HepG2 (cell line): ENCODE results near the gene ZDHHC18. TPM values are rescaled to one million over a fixed set of nuclear protein-coding genes. Genes with fewer than 3 reads are reported as not detected.

ENCODE experiments used
- ATF7-NPFF ChIP-seq: sonication (generic); formaldehyde crosslinking; IDR thresholded peaks from 2 replicates; pipeline ENCODE4 v1.8.1; 2023; ENCODE audit warnings: mild to moderate bottlenecking, low read depth, missing genetic modification reagents, moderate library complexity
- EEA1 ChIP-seq: sonication (generic); formaldehyde crosslinking; IDR thresholded peaks from 2 replicates; pipeline ENCODE4 v1.5.1; 2020; ENCODE audit warnings: mild to moderate bottlenecking, missing genetic modification reagents, borderline replicate concordance
- EP300 ChIP-seq, 3 experiments: sonication (generic) in 1 of 3; formaldehyde crosslinking in 1 of 3; IDR thresholded peaks; 2 replicates each; pipeline versions ENCODE4 v1.5.1 to v1.6.1; 2011 to 2020; ENCODE audit warnings: low read depth in 2 of 3, low read length in 2 of 3, borderline replicate concordance in 1 of 3, improper control_type of control experiment in 1 of 3, mild to moderate bottlenecking in 1 of 3, missing genetic modification reagents in 1 of 3, moderate library complexity in 1 of 3
- HNRNPLL ChIP-seq: fragments of 200-400 bp; formaldehyde crosslinking; IDR thresholded peaks from 2 replicates; pipeline ENCODE4 v1.6.1; 2017; ENCODE audit warnings: mild to moderate bottlenecking, low read depth, low read length; ENCODE audit not compliant: poor library complexity, severe bottlenecking
- JARID2 ChIP-seq: sonication (generic); formaldehyde crosslinking; IDR thresholded peaks from 2 replicates; pipeline ENCODE4 v1.8.1; 2023; ENCODE audit warnings: missing genetic modification reagents, inconsistent platforms; ENCODE audit not compliant: insufficient replicate concordance
- KMT2B ChIP-seq: IDR thresholded peaks from 2 replicates; pipeline ENCODE4 v1.6.1; 2016; ENCODE audit warnings: missing genetic modification reagents, missing compliant biosample characterization
- MEIS2 ChIP-seq: sonication (generic); formaldehyde crosslinking; IDR thresholded peaks from 2 replicates; pipeline ENCODE4 v1.9.0; 2021; ENCODE audit warnings: mild to moderate bottlenecking, missing genetic modification reagents
- MTA1 ChIP-seq: sonication (generic); formaldehyde crosslinking; IDR thresholded peaks from 2 replicates; pipeline ENCODE4 v1.4.0; 2020; ENCODE audit warnings: missing genetic modification reagents, mild to moderate bottlenecking, borderline replicate concordance
- NCOA2 ChIP-seq: sonication (generic); formaldehyde crosslinking; IDR thresholded peaks from 2 replicates; pipeline ENCODE4 v1.8.0; 2022; ENCODE audit warnings: inconsistent platforms
- NFIC ChIP-seq: IDR thresholded peaks from 2 replicates; pipeline ENCODE4 v1.6.1; 2012; ENCODE audit warnings: mild to moderate bottlenecking, low read length, inconsistent platforms
- RAD51 ChIP-seq: fragments of 450-650 bp; IDR thresholded peaks from 2 replicates; pipeline ENCODE4 v1.6.1; 2016; ENCODE audit warnings: borderline replicate concordance
- RXRA ChIP-seq: sonication (generic); formaldehyde crosslinking; IDR thresholded peaks from 2 replicates; pipeline ENCODE4 v1.5.1; 2020; ENCODE audit warnings: missing genetic modification reagents
- TARDBP ChIP-seq: sonication (generic); formaldehyde crosslinking; IDR thresholded peaks from 2 replicates; pipeline ENCODE4 v1.8.0; 2022; ENCODE audit warnings: mild to moderate bottlenecking, missing genetic modification reagents
- TOPORS ChIP-seq: sonication (generic); formaldehyde crosslinking; IDR thresholded peaks from 2 replicates; pipeline ENCODE4 v1.8.0; 2023; ENCODE audit warnings: mild to moderate bottlenecking, missing genetic modification reagents
- TP53 ChIP-seq: sonication (generic); formaldehyde crosslinking; conservative IDR thresholded peaks from 2 replicates; pipeline ENCODE4 v1.4.0; 2020; ENCODE audit warnings: missing genetic modification reagents
- ZMYM4 ChIP-seq: sonication (generic); formaldehyde crosslinking; IDR thresholded peaks from 2 replicates; pipeline ENCODE4 v1.8.1; 2023; ENCODE audit warnings: mild to moderate bottlenecking, missing genetic modification reagents
- ZNF138 ChIP-seq: sonication (generic); formaldehyde crosslinking; IDR thresholded peaks from 2 replicates; pipeline ENCODE4 v1.5.0; 2020; ENCODE audit warnings: mild to moderate bottlenecking, low read depth, missing genetic modification reagents
- ZNF232 ChIP-seq: sonication (generic); formaldehyde crosslinking; IDR thresholded peaks from 2 replicates; pipeline ENCODE4 v1.4.0; 2020; ENCODE audit warnings: missing genetic modification reagents, borderline replicate concordance
- ZNF713 ChIP-seq: sonication (generic); formaldehyde crosslinking; IDR thresholded peaks from 2 replicates; pipeline ENCODE4 v1.4.0; 2020; ENCODE audit warnings: mild to moderate bottlenecking, missing genetic modification reagents
- polyA plus RNA-seq, 8 experiments: library from polyadenylated mRNA; depleted of rRNA in 3 of 8; stranded (reverse) in 7 of 8; unstranded in 1 of 8; fragments of >200 nt; fragmentation: Illumina TruSeq in 4 of 8; extraction: Trizol in 4 of 8; gene quantifications; 2 replicates each; pipeline versions ENCODE4 v1.2.1 to v1.2.3, GENCODE V29; 2011 to 2016; ENCODE audit warnings: low read depth in 4 of 8, missing spikeins in 1 of 8, mixed read lengths in 1 of 8; ENCODE audit not compliant: insufficient read depth in 1 of 8
- total RNA-seq, 5 experiments: library from RNA; depleted of rRNA; stranded (reverse); fragments of >200 nt; fragmentation: Illumina TruSeq; extraction: Trizol; gene quantifications; 2 replicates each; pipeline ENCODE4 v1.2.3, GENCODE V29; 2016; ENCODE audit warnings: low read depth in 1 of 5
- TF ChIP-seq, protein P1 (sequence below): conservative IDR thresholded peaks from 2 replicates; pipeline ENCODE4 v1.6.1; 2018; ENCODE audit warnings: missing genetic modification reagents
- TF ChIP-seq, protein P2 (sequence below): IDR thresholded peaks from 2 replicates; pipeline ENCODE4 v1.6.1; 2016; ENCODE audit warnings: low read depth
- TF ChIP-seq, protein P3 (sequence below): sonication (generic); formaldehyde crosslinking; IDR thresholded peaks from 2 replicates; pipeline ENCODE4 v1.5.1; 2020; ENCODE audit warnings: missing genetic modification reagents, mild to moderate bottlenecking, borderline replicate concordance

Gene ZDHHC18
- total and polyA plus RNA-seq, 2 of the 13 experiments (the other 11 are each of a cell fraction or from before 2014, with no cell fraction given), result 13.2 to 35.3 TPM

DNA sequence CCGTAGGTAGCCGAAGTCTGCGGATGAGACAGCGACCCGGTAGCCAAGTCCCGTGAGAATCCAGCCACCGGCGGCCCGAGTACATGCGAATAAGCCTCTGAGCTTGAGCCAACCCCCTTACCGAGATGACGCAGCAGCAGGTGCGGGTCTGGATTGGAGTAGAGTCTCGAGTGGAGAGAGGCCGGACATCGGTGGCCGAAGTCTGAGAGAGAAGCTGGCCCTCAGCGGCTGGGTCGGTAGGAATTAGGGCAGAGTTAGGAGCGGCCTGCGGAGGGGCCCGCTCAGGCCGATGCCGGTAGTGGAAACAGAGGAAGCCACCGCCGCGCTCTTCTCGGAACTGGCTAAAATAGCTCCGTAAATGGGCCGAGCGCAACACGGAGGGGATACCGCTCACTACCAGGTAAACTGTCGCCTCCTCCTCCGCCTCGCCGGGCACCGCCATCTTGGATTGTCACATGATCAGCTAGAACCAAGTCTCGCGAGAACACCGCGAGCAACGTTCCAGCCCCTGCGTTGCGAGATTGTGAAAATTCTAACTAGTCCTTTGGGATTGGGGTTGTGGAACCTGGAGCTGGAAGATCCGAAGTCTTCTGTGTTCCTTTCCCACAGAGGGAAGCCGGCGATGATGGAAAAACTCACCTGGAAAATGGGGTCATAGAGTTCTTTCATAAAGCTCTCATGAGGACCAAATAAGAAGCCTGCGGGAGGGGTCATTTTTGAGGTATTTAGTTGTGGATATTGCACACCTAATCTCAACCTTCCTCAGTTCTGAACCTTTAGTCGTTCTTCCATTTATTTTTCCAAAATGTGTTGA is 73.7 kb downstream of the ZDHHC18 start, which contains the start of gene GPATCH3 (continued):
- TF ChIP-seq, protein P1, sequence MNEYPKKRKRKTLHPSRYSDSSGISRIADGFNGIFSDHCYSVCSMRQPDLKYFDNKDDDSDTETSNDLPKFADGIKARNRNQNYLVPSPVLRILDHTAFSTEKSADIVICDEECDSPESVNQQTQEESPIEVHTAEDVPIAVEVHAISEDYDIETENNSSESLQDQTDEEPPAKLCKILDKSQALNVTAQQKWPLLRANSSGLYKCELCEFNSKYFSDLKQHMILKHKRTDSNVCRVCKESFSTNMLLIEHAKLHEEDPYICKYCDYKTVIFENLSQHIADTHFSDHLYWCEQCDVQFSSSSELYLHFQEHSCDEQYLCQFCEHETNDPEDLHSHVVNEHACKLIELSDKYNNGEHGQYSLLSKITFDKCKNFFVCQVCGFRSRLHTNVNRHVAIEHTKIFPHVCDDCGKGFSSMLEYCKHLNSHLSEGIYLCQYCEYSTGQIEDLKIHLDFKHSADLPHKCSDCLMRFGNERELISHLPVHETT (CRISPR knock-in tag), result 0 out of 2 replicates have a peak, but pooled peaks have one; percentile 25
- TF ChIP-seq EEA1 (CRISPR knock-in tag) (no peak), NCOA2 (peak; percentile 55), JARID2 (peak; percentile 54), ZNF713 (CRISPR knock-in tag) (0 out of 2 replicates have a peak, but pooled peaks have one; percentile 23), HNRNPLL (peak; percentile 45), TARDBP (peak; percentile 92), TP53 (CRISPR knock-in tag) (no peak), EP300 (IDR thresholded peaks at IDR 0.05; ENCODE audit: low read depth in 2 of 2, low read length in 2 of 2) (peak in 1 of 2 experiments; percentile 36; a peak in 1 of 4 replicates), EP300 (CRISPR knock-in tag; IDR thresholded peaks at IDR 0.05; ENCODE audit: borderline replicate concordance) (no peak), MEIS2 (CRISPR knock-in tag) (peak; percentile 73; the same call in 1 of the 2 replicates), ATF7-NPFF (CRISPR knock-in tag) (0 out of 2 replicates have a peak, but pooled peaks have one; percentile 18), RAD51 (peak; percentile 50; the same call in 1 of the 2 replicates), ZMYM4 (peak; percentile 87), ZNF232 (CRISPR knock-in tag) (peak; percentile 89; the same call in 1 of the 2 replicates), TOPORS (CRISPR knock-in tag) (peak; percentile 92), KMT2B (CRISPR knock-in tag) (peak; percentile 92), NFIC (no peak; the same call in 1 of the 2 replicates), MTA1 (CRISPR knock-in tag) (0 out of 2 replicates have a peak, but pooled peaks have one; percentile 19), ZNF138 (CRISPR knock-in tag) (peak; percentile 76; the same call in 1 of the 2 replicates), RXRA (CRISPR knock-in tag) (peak; percentile 63)
- TF ChIP-seq, protein P2, sequence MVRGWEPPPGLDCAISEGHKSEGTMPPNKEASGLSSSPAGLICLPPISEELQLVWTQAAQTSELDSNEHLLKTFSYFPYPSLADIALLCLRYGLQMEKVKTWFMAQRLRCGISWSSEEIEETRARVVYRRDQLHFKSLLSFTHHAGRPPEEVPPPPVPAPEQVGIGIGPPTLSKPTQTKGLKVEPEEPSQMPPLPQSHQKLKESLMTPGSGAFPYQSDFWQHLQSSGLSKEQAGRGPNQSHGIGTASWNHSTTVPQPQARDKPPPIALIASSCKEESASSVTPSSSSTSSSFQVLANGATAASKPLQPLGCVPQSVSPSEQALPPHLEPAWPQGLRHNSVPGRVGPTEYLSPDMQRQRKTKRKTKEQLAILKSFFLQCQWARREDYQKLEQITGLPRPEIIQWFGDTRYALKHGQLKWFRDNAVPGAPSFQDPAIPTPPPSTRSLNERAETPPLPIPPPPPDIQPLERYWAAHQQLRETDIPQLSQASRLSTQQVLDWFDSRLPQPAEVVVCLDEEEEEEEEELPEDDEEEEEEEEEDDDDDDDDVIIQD (CRISPR knock-in tag), result 0 out of 2 replicates have a peak, but pooled peaks have one; percentile 54
- TF ChIP-seq, protein P3, sequence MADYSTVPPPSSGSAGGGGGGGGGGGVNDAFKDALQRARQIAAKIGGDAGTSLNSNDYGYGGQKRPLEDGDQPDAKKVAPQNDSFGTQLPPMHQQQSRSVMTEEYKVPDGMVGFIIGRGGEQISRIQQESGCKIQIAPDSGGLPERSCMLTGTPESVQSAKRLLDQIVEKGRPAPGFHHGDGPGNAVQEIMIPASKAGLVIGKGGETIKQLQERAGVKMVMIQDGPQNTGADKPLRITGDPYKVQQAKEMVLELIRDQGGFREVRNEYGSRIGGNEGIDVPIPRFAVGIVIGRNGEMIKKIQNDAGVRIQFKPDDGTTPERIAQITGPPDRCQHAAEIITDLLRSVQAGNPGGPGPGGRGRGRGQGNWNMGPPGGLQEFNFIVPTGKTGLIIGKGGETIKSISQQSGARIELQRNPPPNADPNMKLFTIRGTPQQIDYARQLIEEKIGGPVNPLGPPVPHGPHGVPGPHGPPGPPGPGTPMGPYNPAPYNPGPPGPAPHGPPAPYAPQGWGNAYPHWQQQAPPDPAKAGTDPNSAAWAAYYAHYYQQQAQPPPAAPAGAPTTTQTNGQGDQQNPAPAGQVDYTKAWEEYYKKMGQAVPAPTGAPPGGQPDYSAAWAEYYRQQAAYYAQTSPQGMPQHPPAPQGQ (CRISPR knock-in tag), result peak; percentile 87; the same call in 1 of the 2 replicates
